NCI-H446 treated with DMSO at 0.1 percent for 48 hours (cell line): ENCODE data around the gene CACNB4.

ENCODE experiments used
- DNase-seq: peaks from one replicate; lab custom pipeline; 2025; lab: John Stamatoyannopoulos, UW

CACNB4 gene

GRCh38 chr2:151975460-151976414, 123.1 kb downstream of the CACNB4 start:
- DNase-seq = no peak

DNA sequence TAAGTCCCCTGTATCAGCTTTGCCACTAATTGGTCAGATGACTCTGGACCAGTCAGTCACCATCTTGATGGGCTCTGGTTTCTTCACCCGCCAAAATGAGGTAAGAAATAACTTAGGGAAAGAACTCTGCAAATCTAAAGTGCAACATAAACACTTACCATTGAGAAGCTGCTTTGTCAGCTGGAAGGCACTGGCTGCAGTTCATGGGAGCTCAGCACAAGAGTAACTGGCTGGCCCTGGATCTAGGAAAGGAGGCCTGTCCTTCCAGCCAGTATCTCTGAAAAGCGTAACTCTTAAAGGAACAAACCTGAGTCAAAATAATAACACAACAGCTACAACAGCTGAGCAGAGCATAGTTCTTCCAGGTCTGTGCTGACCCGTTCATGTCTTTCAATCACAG, 123.9 kb downstream of the CACNB4 start:
- DNase-seq = no peak

DNA sequence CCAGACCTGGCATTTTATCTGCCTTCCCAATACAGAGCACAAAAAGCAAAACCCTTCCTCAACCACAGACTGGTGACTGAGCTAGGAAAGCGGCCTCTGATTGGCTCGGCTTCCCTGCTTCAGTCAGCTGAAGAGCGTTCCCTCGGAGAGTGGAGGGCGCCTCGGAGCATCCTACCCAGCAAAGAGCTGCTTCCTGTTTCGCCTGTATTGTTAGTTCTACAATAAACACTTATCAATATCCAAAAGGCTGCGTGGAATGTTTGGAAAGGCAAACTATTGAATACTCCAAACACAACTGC, 125.0 kb downstream of the CACNB4 start:
- no peak for DNase-seq

GRCh38 chr2:151973013-151973900, 125.6 kb downstream of the CACNB4 start:
- no peak for DNase-seq

GRCh38 chr2:151972241-151973012, 126.4 kb downstream of the CACNB4 start:
- DNase-seq = no peak

- DNase-seq = no peak
These were observed 127.4 kb downstream of the CACNB4 start for GRCh38 chr2:151971301-151972051.

- DNase-seq = no peak
These were observed 129.9 kb downstream of the CACNB4 start for GRCh38 chr2:151968770-151969470.

- no peak for DNase-seq
These were observed 130.8 kb downstream of the CACNB4 start for GRCh38 chr2:151967829-151968722.

- no peak for DNase-seq
These were observed 133.0 kb downstream of the CACNB4 start for GRCh38 chr2:151965884-151966283.

DNA sequence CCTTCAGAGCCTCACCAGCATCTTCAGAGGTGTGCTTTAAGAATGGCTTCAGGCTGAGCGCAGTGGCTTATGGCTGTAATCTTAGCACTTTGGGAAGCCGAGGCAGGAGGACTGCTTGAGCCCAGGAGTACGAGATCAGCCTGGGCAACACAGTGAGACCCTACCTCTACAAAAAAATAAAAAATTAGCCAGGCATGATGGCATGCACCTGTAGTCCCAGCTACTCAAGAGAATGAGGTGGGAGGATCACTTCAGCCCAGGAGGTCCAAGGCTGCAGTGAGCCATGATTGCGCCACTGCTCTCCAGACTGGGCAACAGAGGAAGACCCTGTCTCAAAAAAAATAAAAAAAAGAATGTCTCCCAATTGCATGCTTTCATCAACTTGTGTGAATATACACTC, 137.3 kb downstream of the CACNB4 start:
- DNase-seq = no peak

GRCh38 chr2:151959238-151959637, 139.6 kb downstream of the CACNB4 start:
- no peak for DNase-seq

- DNase-seq = no peak
These were observed 145.4 kb downstream of the CACNB4 start for GRCh38 chr2:151953467-151953866.

- DNase-seq = no peak
These were observed 146.0 kb downstream of the CACNB4 start for GRCh38 chr2:151952691-151953456.

DNA sequence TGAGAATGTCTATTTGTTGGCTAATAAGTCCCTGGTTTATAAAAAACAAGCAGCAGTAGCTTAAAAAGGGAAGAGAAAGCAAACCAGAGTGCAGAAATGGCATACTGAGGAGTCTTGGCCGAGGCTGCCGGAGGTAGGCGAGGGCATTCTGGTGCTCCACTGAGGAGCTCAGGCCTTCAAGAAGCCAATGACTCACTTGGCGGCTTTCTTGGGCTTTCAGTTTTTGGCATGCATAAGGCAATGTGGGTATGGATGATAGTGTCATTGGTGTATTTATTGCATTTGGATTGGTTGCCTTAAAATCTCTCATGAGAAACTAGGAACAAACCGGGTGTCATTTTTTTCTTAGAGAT, 151.1 kb downstream of the CACNB4 start:
- DNase-seq = peak; percentile 7

GRCh38 chr2:151946899-151947812, 151.7 kb downstream of the CACNB4 start:
- no peak for DNase-seq

DNA sequence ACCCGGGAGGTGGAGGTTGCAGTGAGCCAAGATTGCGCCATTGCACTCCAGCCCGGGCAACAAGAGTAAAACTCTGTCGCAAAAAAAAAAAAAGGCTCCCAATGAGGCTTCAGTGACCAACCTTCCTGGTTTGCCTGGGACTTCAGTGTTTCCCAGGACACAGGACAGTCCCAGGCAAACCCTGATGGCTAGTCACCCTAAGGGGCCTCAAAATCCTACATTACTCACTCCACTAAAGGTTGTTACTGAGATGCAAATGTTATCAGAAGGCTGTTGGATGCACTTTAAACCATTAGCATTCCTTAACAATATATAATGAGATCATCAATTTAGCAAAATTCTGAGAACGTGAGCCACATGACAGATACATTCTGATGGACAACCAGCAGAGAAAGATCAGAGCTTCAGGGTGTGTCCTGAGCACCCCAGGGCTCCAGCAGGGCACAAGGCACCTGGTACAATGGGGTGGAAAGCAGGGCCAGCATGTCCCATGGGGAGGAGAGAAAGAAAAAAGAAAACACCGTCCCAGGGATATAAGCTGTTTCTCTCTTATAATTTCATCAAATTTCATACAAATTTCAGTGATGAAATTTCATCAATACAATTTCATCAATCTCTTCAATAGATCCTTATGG, 152.5 kb downstream of the CACNB4 start:
- DNase-seq = no peak

DNA sequence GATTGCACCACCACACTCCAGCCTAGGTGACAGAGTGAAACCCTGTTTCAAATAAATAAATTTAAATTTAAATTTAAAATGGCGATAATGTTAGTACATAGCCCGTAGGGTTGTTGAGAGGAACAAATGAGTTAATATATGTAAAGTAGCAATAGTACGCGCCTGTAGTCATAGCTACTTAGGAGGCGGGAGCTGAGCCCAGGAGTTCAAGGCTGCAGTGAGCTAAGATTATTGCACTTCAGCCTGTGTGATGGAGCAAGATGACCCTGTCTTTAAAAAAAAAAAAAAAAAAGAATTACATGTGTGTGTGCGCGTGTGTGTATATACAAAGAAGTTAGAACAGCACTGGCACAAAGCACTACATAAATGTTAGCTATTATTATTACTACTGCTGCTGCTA, 153.2 kb downstream of the CACNB4 start:
- DNase-seq = no peak

GRCh38 chr2:151945186-151945585, 153.7 kb downstream of the CACNB4 start:
- no peak for DNase-seq
